Medulla oblongata (tissue), 1 donor: ENCODE results near the gene EIPR1.

Experiments
- DNase-seq: peaks from one replicate; pipeline ENCODE4 v3.0.0-alpha.2; 2015; ENCODE audit errors: extremely low spot score

The EIPR1 gene

GRCh38 chr2:3148716-3149115 is 228.9 kb downstream of the EIPR1 start:
- no peak for DNase-seq

GRCh38 chr2:3147651-3148530 is 229.7 kb downstream of the EIPR1 start:
- DNase-seq, result no peak

- DNase-seq, result no peak
Measured at GRCh38 chr2:3146772-3147650, 230.6 kb downstream of the EIPR1 start.

- no peak for DNase-seq
Measured at GRCh38 chr2:3146175-3146574, 231.4 kb downstream of the EIPR1 start.

GRCh38 chr2:3145471-3146021 is 232.1 kb downstream of the EIPR1 start:
- DNase-seq, result no peak

- DNase-seq, result no peak
Measured at GRCh38 chr2:3144856-3145255, 232.8 kb downstream of the EIPR1 start.

- no peak for DNase-seq
Measured at GRCh38 chr2:3143602-3144001, 234.0 kb downstream of the EIPR1 start.

GRCh38 chr2:3142961-3143571 is 234.6 kb downstream of the EIPR1 start:
- DNase-seq, result peak; percentile 54

GRCh38 chr2:3142210-3142609 is 235.4 kb downstream of the EIPR1 start:
- DNase-seq, result no peak

GRCh38 chr2:3141696-3142095 is 235.9 kb downstream of the EIPR1 start:
- no peak for DNase-seq

GRCh38 chr2:3139906-3140305 is 237.7 kb downstream of the EIPR1 start:
- no peak for DNase-seq
